Activated T-helper 9 cell treated with anti-CD3 and anti-CD28 coated beads, Interleukin-2, amount 50 U/mL, for 16 hours (primary cell): Measurements from ENCODE around the gene ISG20.
"Not testable (repeated sequence)": the region's sequence is repeated elsewhere in the genome, so short reads cannot be mapped to it uniquely, and the experiment has no call there.

ENCODE experiments used
- DNase-seq: peaks from one replicate; pipeline ENCODE4 v3.0.0-alpha.2; 2020; ENCODE audit warnings: low read depth

Gene ISG20

DNA sequence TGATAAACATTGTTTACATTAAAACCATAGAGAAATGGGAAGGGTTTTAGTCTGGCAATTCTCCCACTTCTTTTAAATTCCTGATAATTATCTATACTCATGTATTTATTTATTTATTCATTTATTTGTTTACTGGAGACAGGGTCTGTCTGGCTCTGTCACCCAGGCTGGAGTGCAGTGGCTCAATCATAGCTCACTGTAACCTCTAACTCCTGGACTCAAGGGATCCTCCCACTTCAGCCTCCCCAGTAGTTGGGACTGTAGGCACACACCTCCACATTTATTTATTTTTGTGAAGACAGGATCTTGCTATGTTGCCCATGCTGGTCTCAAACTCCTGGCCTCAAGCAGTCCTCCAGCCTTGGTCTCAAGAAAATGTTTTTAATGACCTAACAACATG, 20.1 kb upstream of the ISG20 start:
- DNase-seq = no peak

DNA sequence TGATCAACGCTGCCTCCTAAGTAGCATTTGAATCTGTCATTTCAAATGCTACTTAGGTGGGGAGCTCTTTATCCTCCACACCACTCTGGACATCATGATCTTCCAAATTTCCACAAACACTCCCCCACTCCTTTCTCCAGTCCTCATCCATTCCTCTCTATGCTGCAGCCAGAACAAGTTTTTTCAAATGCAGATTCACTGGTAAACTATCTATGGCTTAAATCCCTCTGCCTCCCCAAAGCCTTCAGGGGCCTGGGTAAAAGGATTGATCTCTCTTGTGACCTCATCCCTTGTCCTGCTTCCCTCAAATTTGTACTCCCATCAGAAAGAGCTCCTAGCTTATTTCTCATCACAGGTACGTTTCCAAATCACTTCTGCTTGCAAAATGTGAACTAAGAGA, 19.0 kb upstream of the ISG20 start:
- DNase-seq = no peak

GRCh38 chr15:88620995-88621772, 17.6 kb upstream of the ISG20 start, which contains the start of gene AEN:
AEN (plus strand) TSS chr15:88621340; CDS start chr15:88626210, 4,870 bp downstream.
- DNase-seq = peak; percentile 93

GRCh38 chr15:88621789-88622604, 16.8 kb upstream of the ISG20 start:
- no peak for DNase-seq

DNA sequence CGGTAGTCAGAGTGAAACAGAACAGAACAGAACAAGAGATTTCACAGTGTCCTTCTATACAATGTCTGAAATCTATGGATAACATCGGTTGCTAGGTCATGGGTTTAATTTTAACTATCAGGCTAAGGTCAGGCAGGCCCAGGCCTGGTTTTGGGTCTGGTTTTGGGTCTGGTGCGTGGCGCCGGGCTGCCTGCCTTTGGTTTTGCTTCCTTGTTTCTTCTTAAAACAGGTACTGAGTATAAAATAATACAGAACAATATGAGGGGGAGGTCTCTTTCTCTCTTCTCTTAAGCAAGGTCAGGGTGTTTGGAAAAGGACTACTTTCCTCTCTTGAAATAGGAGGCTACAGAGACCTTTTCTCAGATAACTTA, 16.2 kb upstream of the ISG20 start:
- DNase-seq = no peak

GRCh38 chr15:88623061-88623460, 15.8 kb upstream of the ISG20 start:
- peak; percentile 45 for DNase-seq

DNA sequence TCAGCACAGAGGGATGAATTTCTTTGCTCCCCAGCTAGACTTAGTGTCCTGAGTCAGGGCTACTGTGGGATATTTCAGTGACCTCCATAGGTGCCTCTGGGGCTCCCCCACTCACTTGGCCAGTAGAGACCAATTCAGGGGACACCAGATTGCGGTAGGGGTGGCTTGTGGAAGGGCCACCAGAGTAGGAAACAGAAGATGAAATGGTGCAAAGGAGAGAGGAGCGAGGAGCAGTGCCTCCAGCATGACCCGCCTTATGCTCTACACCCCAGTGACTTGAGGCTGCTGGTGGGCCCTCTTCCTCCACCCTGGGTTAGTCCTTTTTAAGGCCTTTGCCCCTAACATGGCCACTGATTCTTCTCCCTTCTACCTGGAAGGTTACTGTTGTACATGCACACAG, 15.2 kb upstream of the ISG20 start:
- no peak for DNase-seq

- DNase-seq = no peak
These were observed 14.5 kb upstream of the ISG20 start for GRCh38 chr15:88624156-88624970.

DNA sequence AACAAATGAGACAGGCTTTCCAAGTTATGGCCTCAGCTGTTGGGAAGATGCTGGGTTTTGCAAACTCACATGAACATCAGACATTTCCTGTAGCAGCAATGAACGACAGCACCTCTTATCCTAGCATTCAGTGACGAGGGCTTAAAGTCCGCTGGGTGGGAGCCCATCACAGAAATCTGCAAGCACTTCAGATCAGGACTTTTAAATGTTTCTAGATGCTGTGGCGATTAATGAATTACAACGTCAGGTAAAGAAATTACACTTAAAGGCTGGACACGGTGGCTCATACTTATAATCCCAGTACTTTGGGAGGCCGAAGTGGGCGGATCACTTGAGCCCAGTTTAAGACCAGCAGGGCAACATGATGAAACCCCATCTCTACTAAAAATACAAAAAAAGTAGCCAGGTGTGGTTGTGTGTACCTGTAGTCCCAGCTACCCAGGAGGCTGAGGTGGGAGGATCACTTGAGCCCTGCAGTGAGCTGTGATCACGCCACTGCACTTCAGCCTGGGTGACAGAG, 13.8 kb upstream of the ISG20 start:
- no peak for DNase-seq

GRCh38 chr15:88625943-88626741, 12.7 kb upstream of the ISG20 start:
- DNase-seq = no peak

DNA sequence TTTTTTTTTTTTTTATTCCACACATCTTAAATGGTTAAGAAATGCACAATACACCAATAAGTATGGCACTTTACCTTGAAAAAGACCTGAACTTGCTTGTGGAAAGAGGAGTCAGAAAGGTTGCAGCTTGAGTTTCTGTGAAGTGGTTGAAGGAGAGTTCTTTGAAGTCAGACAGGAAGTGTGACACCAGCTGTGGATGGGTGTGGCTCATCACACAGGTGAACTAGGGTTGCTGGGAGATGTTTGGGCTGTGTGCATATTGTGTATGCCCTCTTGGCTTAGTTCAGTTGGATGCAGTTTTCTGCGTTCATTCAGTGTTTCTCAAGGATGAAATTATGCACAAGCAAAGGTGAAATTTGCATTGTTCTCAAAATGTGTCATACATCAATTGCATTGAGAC, 11.4 kb upstream of the ISG20 start:
- DNase-seq = peak; percentile 46

DNA sequence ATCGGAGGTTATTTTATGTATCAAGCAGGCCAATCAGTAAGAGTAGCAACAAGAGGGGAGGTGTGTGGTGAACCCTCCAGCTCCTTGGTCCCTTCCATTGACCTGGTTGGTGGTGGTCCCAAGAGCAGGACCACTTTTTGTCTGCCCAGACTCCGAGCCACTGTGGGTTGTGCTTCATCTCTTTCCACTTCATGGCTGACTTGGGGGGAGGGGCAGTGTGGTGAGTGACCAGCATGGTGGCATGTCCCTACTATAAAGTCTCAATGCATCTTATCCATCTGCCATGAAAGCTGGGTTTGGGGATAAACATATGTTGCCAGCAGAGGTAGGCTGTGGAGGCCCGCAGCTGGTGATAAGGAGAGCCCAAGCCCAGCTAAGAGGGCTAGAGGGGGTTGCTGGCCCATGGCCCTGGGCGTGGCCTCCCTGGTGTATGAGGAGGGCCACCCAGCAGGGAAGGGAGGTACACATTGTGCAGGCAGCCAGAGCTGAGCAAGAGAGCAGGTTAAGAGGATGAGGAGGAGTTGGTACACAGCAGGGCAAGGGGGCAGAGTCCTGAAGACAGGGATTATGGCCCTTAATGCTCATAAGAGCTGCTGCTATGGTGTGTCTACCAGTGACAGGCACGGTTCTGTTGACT, 10.7 kb upstream of the ISG20 start:
- no peak for DNase-seq

DNA sequence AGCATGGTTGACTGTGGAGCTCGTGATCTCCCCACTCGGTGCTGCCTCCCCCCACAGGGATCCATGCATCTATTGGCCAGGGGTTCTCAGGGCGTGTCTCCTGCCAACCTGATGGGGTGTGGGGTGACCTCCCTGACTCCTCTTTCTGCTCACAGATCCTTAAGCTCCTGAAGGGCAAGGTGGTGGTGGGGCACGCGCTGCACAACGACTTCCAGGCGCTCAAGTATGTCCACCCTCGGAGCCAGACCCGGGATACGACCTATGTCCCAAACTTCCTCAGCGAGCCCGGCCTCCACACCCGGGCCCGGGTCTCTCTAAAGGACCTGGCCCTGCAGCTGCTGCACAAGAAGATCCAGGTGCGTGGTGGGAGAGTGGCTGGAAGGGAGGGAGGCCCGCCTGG, 9.7 kb upstream of the ISG20 start:
- DNase-seq = no peak

DNA sequence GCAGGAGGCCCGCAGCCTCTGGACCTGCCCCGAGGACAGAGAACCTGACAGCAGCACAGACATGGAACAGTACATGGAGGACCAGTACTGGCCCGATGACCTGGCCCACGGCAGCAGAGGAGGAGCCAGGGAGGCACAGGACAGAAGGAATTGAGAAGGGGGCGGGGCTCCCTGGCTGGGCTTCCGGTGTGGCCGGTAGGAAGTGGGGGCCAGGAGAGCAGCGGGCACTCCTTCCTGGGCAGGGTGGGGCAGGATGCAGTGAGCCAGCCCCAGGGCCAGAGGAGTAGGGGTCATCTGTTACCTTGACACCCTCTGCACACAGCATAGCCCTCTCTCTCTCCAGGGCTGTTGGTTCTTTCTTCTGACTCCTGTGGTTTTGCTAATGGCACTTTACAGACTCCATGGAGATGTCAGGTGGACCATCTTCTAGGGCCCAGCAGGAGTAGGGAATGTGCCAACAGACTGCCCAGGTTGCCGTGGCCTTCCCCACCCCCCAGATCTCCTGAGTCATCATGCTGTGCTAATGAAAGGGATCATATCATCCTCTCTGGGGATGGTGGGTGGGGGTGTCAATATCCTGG, 8.6 kb upstream of the ISG20 start:
- DNase-seq = no peak

GRCh38 chr15:88630798-88631463, 7.9 kb upstream of the ISG20 start:
- DNase-seq = no peak

DNA sequence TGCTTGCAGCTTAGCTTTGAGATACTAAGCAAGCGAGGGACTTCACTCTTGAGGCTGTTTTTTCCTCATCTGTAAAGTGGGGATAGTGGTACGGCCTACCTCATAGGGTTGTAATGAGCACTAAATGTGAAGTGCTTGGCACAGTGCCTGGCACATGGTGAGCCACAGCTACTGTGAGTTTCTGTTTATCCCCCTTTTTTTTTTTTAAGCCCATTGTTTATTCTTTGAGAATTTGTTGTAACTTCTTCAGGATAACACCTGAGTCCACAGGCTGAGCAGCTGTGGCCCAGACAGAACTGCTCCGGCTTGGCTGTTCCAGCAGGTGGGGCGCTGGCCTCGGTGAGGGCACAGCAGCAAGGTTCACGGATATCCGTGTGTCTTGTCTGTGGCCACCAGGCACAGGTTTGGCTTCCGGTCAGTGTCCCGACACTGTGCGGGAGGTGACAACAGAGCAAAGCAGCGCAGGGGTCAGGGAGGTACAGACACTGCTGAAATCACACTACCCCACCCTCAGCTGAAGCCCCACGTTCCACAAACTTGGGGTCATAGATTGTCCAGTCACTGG, 7.3 kb upstream of the ISG20 start:
- DNase-seq = no peak

DNA sequence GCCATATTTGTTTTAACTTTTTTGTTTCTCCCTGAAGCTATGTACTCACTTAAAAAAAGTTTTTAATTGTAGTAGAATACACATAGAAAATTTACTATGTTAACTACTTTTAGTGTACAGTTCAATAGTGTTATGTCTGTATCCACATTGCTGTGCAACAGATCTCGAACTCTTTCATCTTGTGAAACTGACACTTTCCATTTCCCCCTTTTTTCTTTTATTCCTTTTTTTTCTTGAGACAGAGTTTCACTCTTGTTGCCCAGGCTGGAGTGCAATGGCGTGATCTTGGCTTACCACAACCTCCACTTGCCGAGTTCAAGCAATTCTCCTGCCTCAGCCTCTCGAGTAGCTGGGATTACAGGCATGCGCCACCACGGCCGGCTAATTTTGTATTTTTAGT, 6.0 kb upstream of the ISG20 start:
- DNase-seq = not testable (repeated sequence)

DNA sequence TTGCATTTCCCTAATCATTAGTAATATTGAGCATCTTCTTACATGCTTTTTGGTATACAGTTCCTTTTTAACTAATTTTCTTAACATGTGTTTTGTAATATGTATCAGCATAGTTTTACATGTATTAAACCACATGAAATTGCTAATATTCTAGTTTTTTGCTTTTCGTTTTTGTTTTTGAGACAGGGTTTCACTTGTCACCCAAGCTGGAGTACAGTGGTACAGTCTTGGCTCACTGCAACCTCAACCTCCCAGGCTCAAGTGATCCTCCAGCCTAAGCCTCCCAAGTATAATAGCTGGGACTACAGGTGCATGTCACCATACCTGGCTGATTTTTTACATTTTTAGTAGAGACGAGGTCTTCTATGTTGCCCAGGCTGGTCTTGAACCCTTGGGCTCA, 4.4 kb upstream of the ISG20 start:
- no peak for DNase-seq

GRCh38 chr15:88635318-88635717, 3.5 kb upstream of the ISG20 start:
- no peak for DNase-seq

- DNase-seq = peak; percentile 54
These were observed 2.8 kb upstream of the ISG20 start for GRCh38 chr15:88636050-88636449.
